GM19025 (cell line): Measurements from ENCODE around the gene SLC38A8.

Experiments used
- ATAC-seq: cut with Tn5 transposase; IDR thresholded peaks from one replicate; pipeline ENCODE4 v1.9.1; 2021; ENCODE audit warnings: mild to moderate bottlenecking, low read depth, moderate library complexity; ENCODE audit not compliant: unreplicated experiment

The SLC38A8 gene

DNA sequence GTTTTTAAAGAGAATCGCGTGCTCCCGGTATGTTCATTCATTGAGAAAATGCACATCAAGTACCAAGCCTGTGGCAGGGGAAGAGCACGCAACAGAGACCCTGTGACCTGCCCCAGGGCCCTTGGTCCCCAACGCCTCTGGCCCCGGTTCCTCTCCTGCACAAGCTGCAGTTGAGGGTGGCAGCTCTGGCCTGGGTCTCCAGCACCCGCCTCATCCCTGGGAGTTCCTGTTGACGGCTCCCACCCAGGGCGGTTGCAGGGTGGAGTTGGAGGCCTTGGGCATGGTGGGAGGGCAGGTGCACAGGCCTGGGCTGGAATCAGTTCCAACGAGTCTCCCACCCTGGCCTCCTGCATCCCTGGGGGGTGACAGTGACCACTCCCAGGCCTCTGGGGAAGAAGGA lies 69.5 kb downstream of the SLC38A8 start:
- no peak for ATAC-seq

DNA sequence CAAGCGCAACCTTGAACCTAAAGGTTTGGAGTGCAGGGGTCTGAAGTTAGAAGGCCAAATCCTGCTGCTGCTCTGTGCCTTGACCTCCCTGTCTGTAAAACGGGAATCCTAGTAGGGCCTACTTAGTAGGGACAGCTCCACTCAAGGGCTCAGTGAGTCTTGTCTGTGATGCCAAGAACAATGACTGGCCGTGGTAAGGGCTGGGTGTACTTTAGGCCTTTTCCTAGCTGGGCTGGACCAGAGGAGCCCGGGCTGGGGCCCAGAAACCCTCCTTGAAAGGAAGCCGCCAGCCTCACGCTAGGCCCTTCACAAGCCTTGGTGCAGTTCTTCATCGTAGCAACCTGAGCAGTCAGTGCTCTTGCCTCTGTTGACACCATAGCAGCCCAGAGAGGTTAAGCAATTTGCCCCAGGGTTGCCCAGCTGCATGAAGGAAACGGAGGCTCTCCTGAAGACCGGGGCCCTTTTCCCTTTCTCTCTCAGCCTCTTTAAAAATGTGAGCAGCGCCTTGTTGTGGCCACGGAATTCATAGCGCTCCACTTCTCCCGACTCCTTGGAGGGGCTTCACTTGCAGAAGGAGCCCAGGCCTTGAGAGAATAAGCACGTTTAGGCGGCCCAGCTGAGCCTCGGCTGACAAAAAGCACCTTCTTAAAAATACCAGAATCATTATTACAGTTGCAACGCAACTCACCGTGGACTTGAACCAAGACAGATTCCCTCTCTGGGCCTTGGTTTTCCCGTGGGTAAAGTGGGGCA lies 70.2 kb downstream of the SLC38A8 start:
- ATAC-seq, result no peak

DNA sequence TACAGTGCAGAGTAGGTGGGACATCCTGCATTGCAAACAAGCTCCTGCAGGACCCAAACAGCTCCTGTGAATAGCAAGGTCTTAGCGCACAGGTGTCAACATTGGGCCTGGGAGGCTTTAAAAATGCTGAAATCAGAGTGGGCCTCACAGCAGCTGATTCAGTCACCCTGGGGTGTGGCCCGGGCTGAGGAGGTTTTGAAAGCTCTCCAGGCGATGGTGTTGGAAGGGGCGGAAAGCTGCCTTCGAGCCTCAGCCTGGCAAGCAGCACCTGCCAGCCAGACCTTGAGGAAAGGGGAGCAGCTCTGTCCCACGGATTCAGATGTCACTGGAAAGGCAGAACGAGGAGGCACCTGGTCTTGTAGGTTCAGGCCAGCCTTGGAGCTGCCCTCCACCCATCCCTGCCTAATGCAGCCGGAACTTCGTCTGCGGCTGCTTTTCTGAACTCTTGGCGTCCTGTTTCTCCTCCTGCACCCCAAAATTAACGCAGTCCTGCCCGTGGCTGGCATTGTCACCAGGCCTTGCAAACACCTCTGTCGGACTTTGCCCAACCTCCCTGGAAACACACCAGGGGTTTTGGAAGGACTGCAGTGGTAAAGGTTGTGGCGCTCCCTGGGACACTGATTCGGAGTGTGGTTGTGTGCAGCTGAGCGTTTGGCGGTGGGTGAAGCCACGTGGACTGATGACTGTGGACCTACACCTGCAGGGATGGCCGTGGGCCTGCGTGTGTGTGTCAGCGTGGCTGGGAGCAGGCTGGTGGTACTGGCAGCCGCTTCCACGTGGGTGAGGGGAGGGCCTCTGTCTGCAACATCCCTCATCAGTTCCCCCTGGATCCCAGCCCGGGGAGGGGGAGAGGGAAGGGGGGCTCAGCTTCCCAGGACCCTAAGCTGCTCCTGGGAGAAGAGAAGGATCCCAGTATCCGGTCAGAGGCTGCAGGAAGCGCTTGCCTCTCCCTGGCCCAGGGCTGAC lies 71.1 kb downstream of the SLC38A8 start:
- no peak for ATAC-seq

DNA sequence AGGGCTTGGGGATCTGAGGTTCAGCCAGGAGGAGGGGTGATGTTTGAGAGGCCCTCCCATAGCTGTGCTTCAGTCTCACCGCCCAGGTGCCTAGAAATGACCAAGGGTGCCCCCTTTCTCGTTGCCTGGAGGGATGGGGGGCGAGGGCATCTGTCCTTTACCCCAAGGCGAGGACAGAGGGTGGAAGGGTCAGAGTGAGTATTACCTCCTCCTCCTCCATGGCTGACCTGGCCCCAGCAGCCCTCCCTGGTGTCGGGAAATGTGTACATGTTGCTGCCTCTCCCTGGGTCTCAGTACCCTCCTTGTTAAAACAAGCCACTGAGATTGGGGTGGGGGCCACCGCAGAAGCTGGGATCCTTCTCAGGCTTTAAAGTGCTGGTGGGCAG lies 72.2 kb downstream of the SLC38A8 start:
- no peak for ATAC-seq

DNA sequence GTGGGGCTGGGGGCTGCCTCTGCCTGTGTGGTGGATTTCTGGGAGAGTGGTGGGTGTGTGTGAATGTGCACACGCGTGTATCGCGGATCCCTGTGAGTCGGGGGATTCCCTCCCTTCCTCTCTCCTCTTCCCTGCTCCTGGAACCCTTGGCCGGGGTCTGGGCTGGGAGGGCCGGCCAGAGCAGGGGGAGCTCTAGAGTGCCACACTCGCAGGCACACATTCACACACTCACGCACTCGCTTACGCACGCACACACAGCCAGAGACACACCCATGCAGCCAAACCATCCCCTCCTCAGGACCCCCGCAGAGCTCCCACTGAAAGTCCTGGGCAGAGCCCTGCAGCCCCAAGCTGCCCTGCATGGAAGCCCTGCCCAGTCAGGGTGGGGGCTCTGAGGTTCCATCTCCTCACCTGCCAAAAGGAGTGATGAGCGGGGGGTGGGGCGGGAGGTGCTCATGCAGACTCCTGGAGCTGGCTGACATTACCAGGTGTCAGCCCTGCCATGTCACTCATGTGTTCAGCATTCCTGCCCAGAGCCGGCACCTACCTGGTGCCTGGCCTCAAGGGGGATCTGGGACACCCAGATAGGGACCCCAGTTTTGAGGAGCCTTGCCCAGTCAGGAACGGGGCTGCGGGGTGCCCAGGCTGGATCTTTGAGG lies 72.7 kb downstream of the SLC38A8 start:
- ATAC-seq, result no peak

DNA sequence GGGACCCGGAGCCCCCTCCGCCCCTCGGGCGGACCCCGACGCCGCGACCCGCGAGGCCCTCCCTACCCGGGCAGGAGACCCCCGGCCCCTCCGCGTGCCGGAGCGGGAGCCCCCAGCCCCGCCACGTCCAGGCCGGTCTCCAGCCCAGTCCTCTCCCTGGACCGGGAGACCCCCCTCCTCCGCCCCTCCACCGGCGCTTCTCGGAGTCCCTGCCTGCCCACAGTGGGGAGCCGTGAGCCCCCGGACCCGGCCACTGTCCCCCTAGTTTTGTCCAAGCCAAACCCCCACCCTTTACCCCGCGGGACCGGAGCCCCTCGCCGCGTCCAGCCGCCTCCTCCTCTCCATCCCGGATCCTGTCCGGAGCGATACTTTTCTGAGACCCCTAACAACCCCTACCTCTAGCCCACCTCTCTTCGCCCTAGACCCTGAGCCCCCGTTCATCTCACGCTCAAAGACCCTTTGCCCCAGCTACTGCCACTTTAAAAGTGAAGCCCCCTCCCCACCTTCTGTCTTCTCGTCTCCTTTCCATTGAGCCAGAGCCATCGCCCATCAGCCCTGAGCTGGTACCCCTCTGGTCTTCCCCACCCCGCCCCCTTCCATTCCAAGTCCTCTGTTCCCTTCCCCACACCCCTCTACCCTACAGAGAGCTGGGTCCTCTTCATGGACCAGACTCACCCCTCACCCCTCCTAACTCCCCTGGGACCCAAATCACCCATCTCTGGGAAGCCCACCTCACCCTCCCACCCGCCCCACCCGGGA lies 73.5 kb downstream of the SLC38A8 start:
- no peak for ATAC-seq

DNA sequence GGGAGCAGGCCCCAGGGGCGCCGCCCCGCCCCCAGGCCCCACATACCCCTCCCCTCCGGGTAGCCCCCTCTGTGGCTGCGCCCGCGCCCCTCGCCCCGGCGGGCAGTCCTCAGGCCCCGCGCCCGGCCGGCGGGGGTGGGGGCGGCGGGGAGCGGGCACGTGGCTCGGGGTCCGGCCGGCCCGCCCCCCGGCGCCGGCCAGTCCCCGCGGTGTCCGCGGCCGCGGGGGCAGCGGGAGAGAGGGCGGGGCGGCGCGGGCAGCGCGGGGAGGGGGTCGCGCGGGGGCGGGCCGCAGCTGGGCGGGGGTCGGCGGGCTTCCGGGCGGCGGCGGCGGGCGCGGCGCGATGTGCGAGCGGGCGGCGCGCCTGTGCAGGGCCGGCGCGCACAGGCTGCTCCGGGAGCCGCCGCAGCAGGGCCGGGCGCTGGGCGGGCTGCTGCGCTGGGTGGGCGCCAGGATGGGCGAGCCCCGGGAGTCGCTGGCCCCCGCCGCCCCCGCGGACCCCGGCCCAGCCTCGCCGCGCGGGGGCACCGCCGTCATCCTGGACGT lies 74.2 kb downstream of the SLC38A8 start:
- ATAC-seq, result no peak

DNA sequence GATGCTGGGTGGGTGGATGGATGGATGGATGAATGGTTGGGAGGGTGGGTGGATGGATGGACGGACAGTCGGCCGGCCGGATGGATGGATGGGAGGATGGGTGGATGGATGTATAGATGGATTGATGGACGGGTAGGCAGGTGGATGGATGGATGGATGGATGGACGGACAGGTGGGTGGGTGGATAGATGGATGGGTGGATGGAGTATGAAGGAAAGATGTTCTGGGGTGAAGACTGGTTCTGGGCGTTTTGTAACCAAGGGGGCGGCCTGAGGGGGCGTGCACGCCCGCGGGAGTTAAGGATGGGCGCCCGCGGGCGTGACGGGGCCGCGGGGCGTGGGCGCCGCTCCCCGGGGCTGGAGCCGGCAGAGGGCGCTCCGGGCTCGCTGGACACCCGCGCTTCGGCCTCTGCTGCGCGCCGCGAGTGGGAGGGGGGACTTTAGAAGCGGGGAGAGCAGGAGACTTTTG lies 74.7 kb downstream of the SLC38A8 start, which contains the start of gene NECAB2:
Gene NECAB2 (plus strand): TSS at position 407 of the 468 bp plus-strand sequence. CDS start 405 bp downstream, outside the sequence.
- no peak for ATAC-seq

DNA sequence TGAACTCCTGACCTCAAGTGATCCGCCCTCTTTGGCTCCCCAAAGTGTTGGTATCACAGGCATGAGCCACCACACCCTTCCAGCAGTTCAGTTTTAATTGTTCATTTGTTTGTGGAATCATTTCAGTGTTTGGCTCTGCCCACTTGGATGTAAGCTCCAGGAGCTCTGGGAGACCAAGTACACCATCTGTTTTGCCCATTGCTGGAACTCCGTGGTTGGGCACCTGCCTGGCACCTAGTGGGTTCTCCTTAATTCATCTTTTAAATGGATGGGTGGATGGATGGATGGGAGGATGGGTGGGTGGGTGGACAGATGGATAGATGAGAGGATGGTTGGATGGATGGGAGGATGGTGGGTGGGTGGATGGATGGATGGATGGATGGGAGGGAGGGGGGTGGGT lies 75.5 kb downstream of the SLC38A8 start:
- ATAC-seq, result no peak

DNA sequence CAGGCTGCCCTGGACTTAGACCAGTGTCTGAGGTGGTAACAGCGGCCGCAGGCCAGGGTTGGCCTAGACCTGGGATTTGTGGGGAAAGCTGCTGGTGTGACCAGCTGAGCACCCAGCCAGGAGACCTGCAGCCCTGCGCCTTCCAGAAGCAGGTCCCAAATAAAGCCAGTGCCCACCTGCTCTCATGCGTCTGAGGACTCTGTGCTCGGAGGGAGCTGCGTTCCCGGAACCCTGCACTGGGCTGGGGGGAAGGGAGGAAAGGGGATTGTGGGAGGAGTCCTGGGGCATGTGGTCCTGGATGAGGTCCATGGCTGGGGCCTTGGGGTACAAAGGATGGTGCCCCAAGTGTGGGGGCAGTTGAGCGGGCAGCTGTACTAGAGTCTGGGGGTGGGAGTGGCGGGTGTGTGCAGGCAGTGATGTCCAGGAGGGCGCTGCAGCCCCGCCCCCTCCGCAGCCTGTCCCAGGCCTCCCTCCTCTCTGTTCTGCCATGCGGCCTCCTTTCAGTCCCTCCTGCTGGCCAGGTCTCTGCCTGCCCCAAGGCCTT lies 76.4 kb downstream of the SLC38A8 start:
- no peak for ATAC-seq

DNA sequence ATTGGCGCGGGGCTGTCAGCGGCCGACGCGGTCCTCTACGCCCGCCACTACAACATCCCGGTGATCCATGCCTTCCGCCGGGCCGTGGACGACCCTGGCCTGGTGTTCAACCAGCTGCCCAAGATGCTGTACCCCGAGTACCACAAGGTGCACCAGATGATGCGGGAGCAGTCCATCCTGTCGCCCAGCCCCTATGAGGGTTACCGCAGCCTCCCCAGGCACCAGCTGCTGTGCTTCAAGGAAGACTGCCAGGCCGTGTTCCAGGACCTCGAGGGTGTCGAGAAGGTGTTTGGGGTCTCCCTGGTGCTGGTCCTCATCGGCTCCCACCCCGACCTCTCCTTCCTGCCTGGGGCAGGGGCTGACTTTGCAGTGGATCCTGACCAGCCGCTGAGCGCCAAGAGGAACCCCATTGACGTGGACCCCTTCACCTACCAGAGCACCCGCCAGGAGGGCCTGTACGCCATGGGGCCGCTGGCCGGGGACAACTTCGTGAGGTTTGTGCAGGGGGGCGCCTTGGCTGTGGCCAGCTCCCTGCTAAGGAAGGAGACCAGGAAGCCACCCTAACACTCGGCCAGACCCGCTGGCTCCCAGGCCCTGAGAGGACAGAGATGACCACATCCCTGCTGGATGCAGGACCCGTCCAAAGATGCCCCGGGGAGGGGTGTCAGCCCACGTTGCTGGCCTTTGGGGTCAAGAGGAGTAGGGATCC lies 77.0 kb downstream of the SLC38A8 start:
- ATAC-seq, result no peak

DNA sequence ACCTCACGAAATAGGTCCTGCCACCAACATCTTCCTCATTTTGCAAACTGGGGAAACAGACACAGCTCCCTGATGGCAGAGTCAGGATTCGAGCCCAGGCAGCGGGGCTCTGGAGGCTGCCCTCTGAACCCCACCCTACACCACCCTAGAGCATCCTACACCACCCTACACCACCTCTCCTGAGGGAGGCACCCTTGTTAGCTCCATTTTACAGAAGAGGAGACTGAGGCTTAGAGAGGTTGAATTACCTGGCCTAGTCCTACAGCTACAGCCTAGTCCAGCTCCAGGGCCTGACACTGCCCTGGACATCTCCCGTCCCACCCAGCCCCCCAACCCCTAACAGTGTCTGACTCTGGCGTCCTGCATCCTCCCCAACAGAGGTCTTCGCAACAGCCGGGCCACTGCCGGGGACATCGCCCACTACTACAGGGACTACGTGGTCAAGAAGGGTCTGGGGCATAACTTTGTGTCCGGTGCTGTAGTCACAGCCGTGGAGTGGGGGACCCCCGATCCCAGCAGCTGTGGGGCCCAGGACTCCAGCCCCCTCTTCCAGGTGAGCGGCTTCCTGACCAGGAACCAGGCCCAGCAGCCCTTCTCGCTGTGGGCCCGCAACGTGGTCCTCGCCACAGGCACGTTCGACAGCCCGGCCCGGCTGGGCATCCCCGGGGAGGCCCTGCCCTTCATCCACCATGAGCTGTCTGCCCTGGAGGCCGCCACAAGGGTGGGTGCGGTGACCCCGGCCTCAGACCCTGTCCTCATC lies 77.7 kb downstream of the SLC38A8 start:
- ATAC-seq, result no peak

DNA sequence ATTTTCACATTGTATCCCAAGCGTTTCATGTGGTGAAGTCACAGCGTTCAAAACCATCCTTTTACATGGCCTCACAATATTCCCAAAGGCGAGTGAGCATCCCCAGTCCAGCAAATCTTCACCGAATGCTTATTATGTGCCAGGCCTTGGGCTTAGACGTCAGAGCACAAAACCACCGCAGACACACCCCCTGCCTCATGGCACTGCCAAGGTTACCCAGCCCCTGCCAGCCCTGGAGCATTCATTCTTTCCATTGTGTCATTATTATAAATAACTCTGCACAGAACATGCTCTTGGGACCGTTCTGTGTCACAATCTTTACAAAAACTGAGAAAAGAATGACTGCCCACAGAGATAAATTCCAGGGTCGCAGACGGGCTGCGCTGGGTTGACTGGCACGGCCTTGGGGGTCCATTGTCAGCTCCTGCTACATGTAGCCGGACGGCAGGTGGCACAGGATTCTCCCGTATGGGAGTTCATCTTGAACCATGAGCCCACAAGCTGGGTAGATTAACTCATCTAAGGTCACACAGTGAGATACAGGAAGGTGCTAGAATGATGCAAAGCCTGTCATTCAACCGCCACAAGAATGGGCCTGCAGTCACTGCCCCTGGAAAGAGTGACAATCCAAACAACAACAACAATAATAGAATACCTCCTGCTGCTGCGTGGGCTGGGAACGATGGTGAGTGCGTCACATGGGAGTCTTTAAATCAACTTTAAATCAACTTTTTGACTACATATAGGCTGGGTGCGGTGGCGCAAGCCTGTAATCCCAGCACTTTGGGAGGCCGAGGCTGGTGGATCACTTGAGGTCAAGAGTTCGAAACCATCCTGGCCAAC lies 79.1 kb downstream of the SLC38A8 start:
- no peak for ATAC-seq

DNA sequence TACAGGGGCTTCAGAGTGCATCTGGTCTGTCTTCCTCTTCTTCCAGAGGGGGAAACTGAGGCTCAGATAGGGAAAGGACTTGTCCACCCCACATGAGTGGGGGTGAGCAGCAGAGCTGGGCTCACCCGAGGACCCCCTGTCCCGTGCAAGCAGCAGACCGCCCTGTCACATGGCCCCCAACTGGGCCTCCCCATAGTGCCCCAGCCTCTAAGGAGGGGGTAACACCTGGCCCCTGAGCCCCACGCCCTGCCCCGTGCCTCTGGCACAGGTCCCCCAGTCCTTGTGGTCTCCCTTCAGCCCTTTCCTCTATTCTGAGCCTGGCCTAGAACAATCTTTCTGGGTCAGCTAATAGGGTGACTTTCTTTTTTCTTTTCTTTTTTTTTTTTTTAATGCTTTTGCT lies 81.0 kb downstream of the SLC38A8 start:
- no peak for ATAC-seq

DNA sequence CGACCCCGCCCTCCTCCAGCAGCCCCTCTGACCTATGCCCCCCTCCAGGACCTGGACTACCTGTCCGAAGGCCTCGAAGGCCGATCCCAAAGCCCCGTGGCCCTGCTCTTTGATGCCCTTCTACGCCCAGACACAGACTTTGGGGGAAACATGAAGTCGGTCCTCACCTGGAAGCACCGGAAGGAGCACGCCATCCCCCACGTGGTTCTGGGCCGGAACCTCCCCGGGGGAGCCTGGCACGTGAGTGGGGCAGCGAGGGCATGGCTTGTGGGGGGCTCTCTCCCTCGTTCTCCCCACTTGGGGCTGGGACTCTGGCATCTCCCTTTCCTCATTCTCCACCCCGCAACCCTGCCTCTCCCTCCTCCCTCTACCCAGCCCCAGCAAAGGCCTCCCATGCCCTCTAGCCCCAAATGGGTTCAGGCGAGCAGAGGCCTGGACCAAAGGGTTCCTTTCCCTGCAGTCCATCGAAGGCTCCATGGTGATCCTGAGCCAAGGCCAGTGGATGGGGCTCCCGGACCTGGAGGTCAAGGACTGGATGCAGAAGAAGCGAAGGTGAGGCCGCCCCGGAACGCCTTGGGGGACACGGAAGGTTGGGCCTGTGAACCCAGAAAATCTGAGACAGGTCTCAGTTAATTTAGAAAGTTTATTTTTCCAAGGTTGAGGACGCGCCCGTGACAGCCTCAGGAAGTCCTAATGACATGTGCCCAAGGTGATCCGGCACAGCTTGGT lies 81.9 kb downstream of the SLC38A8 start:
- ATAC-seq, result no peak
